ENCODE results near the gene MCFD2.

The MCFD2 gene

GRCh38 chr2:46915281-46915810, at the start of gene MCFD2:
TSS of gene MCFD2 (minus strand) at chr2:46915806. CDS start at chr2:46909171, 6,635 bp downstream.
- TF ChIP-seq, protein P1, sequence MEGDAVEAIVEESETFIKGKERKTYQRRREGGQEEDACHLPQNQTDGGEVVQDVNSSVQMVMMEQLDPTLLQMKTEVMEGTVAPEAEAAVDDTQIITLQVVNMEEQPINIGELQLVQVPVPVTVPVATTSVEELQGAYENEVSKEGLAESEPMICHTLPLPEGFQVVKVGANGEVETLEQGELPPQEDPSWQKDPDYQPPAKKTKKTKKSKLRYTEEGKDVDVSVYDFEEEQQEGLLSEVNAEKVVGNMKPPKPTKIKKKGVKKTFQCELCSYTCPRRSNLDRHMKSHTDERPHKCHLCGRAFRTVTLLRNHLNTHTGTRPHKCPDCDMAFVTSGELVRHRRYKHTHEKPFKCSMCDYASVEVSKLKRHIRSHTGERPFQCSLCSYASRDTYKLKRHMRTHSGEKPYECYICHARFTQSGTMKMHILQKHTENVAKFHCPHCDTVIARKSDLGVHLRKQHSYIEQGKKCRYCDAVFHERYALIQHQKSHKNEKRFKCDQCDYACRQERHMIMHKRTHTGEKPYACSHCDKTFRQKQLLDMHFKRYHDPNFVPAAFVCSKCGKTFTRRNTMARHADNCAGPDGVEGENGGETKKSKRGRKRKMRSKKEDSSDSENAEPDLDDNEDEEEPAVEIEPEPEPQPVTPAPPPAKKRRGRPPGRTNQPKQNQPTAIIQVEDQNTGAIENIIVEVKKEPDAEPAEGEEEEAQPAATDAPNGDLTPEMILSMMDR (IDR thresholded peaks at IDR 0.05; ENCODE audit: low read depth, low read length), result no peak
- peak; percentile 46 to 52 for DNase-seq (ENCODE audit: low read depth in 2 of 2)
- H3K4me3 ChIP-seq (replicated peaks in 1 of 2; ENCODE audit: low read depth in 2 of 2, low read length in 2 of 2), result peak within 1 kb of the TSS; percentile 97 to 98

DNA sequence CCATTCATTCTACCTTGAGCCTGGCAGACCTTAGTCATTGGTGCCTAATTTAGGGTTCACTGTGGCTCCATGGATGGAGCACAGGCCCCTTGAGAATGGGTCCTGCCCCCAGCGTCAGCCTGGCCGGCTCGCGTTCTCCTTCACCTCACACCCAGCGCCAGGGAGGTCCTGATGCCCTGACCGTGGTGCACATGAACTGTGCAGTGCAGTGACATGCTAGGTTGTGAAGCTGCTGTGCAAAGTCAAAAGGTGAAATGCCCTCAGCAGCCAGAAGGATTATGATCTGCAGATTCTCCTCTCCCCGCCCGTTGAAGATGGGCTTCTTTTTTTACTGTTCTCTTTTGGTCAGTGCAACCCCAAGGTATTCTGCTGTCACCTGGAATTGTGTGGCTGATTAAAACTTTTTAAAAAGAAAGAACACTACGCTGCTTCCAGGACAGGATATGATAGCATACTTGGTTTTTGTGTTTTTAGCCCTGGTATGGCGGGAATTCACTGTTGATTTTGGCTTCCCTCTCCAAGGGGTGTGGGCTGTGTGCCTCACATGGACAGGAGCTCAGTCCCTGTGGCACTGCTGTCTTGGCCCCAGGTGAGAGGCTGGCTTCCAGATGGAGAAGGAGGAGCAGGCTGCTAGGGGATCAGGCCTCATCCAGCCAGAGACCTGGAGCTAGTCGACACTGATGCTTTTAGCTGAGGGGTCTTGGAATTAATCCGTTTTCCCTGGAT, 49.4 kb upstream of the MCFD2 start:
- H3K4me3 ChIP-seq (replicated peaks in 1 of 2; ENCODE audit: low read depth in 2 of 2, low read length in 2 of 2), result no peak overlapping the region
- DNase-seq (ENCODE audit: low read depth in 2 of 2), result peak; percentile 57 to 74
- TF ChIP-seq, protein P1 (IDR thresholded peaks at IDR 0.05; ENCODE audit: low read depth, low read length), result no peak

- TF ChIP-seq, protein P1 (IDR thresholded peaks at IDR 0.05; ENCODE audit: low read depth, low read length), result no peak
- DNase-seq (ENCODE audit: low read depth in 2 of 2), result peak in 1 of 2 donors; percentile 71
- no peak overlapping the region for H3K4me3 ChIP-seq (replicated peaks in 1 of 2; ENCODE audit: low read depth in 2 of 2, low read length in 2 of 2)
Measured at GRCh38 chr2:46963941-46964673, 48.5 kb upstream of the MCFD2 start.

DNA sequence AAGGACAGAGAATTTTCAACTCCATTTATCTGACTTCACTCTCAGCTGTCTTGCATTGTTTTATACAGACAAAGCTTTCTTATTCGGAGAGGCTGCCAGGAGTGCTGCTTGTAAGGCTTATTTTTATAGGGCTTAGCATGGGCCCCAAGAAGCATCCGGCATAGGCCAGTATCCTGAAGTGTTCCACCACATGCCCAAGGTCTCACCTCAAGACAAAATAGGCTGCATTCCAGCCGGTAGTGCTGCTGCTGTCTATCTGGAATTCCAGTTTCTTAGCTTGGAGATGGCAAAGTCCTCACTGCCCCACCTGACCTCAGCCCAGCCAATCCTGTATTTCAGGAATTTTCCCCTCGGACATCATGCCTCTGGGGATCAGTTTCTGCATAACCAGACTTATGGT, 47.6 kb upstream of the MCFD2 start:
- no peak overlapping the region for H3K4me3 ChIP-seq (replicated peaks in 1 of 2; ENCODE audit: low read depth in 2 of 2, low read length in 2 of 2)
- DNase-seq (ENCODE audit: low read depth in 2 of 2), result no peak
- TF ChIP-seq, protein P1 (IDR thresholded peaks at IDR 0.05; ENCODE audit: low read depth, low read length), result no peak

- TF ChIP-seq, protein P1 (IDR thresholded peaks at IDR 0.05; ENCODE audit: low read depth, low read length), result no peak
- no peak for DNase-seq (ENCODE audit: low read depth in 2 of 2)
- H3K4me3 ChIP-seq (replicated peaks in 1 of 2; ENCODE audit: low read depth in 2 of 2, low read length in 2 of 2), result no peak overlapping the region
Measured at GRCh38 chr2:46962751-46963150, 47.1 kb upstream of the MCFD2 start.

DNA sequence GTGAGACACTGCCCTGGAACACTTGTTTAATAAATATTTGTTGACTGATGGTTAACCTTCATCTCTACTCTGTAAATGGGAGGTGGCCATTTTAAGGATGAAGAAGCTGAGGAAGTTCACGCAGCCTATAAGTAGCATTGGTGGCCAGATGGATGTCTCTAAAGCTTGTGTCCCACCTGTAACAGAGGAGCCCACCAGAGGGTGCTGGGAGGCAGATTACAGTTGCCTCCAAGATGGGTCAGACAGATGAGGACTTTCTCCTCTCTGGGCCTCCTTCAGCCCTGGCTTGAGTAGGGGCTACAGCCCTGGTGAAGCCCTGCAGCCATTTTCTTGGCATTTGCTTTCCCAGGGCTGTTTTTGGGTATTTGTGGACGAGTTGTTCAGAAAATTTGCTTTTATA, 45.0 kb upstream of the MCFD2 start:
- DNase-seq (ENCODE audit: low read depth in 2 of 2), result no peak
- H3K4me3 ChIP-seq (replicated peaks in 1 of 2; ENCODE audit: low read depth in 2 of 2, low read length in 2 of 2), result no peak overlapping the region
- TF ChIP-seq, protein P1 (IDR thresholded peaks at IDR 0.05; ENCODE audit: low read depth, low read length), result no peak
